Keratinocyte (primary cell): ENCODE measurements around the gene PDGFB. TPM values are rescaled to one million over a fixed set of nuclear protein-coding genes. Genes with fewer than 3 reads are reported as not detected.
A peak's percentile ranks its signal among the peaks of the same experiment; 100 is the strongest.

ENCODE experiments used
- DNase-seq: peaks from one replicate; pipeline ENCODE4 v3.0.0-alpha.2; 2011; ENCODE audit warnings: low read depth, missing footprints, low spot score
- FAIRE-seq: peaks from 2 replicates; lab custom pipeline; 2011; peaks lifted over from hg19 to GRCh38; lab: Jason Lieb, UNC
- H2AFZ ChIP-seq: 2 replicates; pipeline ENCODE4 v1.6.0; 2012; ENCODE audit warnings: low read length, control low read depth, inconsistent platforms; ENCODE audit not compliant: control insufficient read depth
- H3K27ac ChIP-seq: 2 replicates; pipeline ENCODE4 v1.5.1; 2011; ENCODE audit warnings: low read length; ENCODE audit not compliant: control insufficient read depth, insufficient read depth
- H3K27me3 ChIP-seq: 3 replicates; pipeline ENCODE4 v1.6.0; 2011; ENCODE audit warnings: low read length; ENCODE audit not compliant: control insufficient read depth, insufficient read depth; ENCODE audit errors: extremely low read depth
- H3K36me3 ChIP-seq, 2 experiments: 2 replicates in 1 of 2; 3 replicates in 1 of 2; pipeline ENCODE4 v1.5.1; 2011; ENCODE audit warnings: low read length in 2 of 2, mild to moderate bottlenecking in 1 of 2; ENCODE audit not compliant: control insufficient read depth in 2 of 2, insufficient read depth in 2 of 2; ENCODE audit errors: extremely low read depth in 1 of 2
- H3K4me1 ChIP-seq: 3 replicates; pipeline ENCODE4 v1.5.1; 2011; ENCODE audit warnings: low read length; ENCODE audit not compliant: control insufficient read depth, insufficient read depth; ENCODE audit errors: extremely low read depth
- H3K4me2 ChIP-seq: 3 replicates; pipeline ENCODE4 v1.6.0; 2011; ENCODE audit warnings: low read depth, low read length; ENCODE audit not compliant: control insufficient read depth, insufficient read depth; ENCODE audit errors: extremely low read depth
- H3K4me3 ChIP-seq, 3 experiments: fragments of 200-600 bp in 1 of 3; sonication (generic) in 1 of 3; 2 replicates in 2 of 3; 3 replicates in 1 of 3; pipeline ENCODE4 v1.5.1; 2011 to 2016; ENCODE audit warnings: low read length in 3 of 3, mild to moderate bottlenecking in 3 of 3, control low read depth in 2 of 3, inconsistent platforms in 1 of 3, low read depth in 1 of 3, mixed read lengths in 1 of 3, mixed run types in 1 of 3, moderate library complexity in 1 of 3; ENCODE audit not compliant: control insufficient read depth in 2 of 3, insufficient read depth in 2 of 3; ENCODE audit errors: extremely low read depth in 1 of 3
- H3K79me2 ChIP-seq: 2 replicates; pipeline ENCODE4 v1.6.0; 2012; ENCODE audit warnings: low read length; ENCODE audit not compliant: control insufficient read depth, insufficient read depth
- H3K9ac ChIP-seq: 3 replicates; pipeline ENCODE4 v1.6.0; 2011; ENCODE audit warnings: low read length; ENCODE audit not compliant: control insufficient read depth, insufficient read depth; ENCODE audit errors: extremely low read depth
- H3K9me1 ChIP-seq: 3 replicates; pipeline ENCODE4 v1.6.0; 2011; ENCODE audit warnings: low read length; ENCODE audit not compliant: control insufficient read depth, insufficient read depth; ENCODE audit errors: extremely low read depth
- H3K9me3 ChIP-seq: 2 replicates; pipeline ENCODE4 v1.5.1; 2012; ENCODE audit warnings: low read depth, low read length; ENCODE audit not compliant: control insufficient read depth
- H4K20me1 ChIP-seq: 3 replicates; pipeline ENCODE4 v1.6.0; 2011; ENCODE audit warnings: low read length; ENCODE audit not compliant: control insufficient read depth, insufficient read depth; ENCODE audit errors: extremely low read depth
- EZH2 ChIP-seq: IDR thresholded peaks from one replicate; pipeline ENCODE4 v1.6.1; 2012; ENCODE audit warnings: inconsistent platforms, mild to moderate bottlenecking, low read length, moderate library complexity
- dilution Hi-C: fragments of 300-500 bp; cut with MboI; formaldehyde crosslinking; loops from one replicate; pipeline ENCODE4 v1.7.0; 2020; ENCODE audit warnings: low sequenced_read_pairs; ENCODE audit not compliant: extremely low pct_ligation_motif_present
- polyA plus RNA-seq, 5 experiments: library from polyadenylated mRNA; depleted of rRNA in 3 of 5; stranded (reverse) in 3 of 5; stranded (forward) in 1 of 5; unstranded in 1 of 5; fragments of >200 nt; gene quantifications; 1 replicate in 1 of 5; 2 replicates in 3 of 5; 3 replicates in 1 of 5; pipeline versions ENCODE4 v1.2.1 to v1.2.3, GENCODE V29; 2011 to 2012; ENCODE audit warnings: missing spikeins in 2 of 5, low read depth in 1 of 5, low replicate concordance in 1 of 5
- TF ChIP-seq, protein P1 (sequence below), 3 experiments: IDR thresholded peaks in 1 of 3; conservative IDR thresholded peaks in 1 of 3; optimal IDR thresholded peaks in 1 of 3; 2 replicates in 2 of 3; 3 replicates in 1 of 3; pipeline versions ENCODE3 to v1.5.1; 2011; ENCODE audit warnings: low read length in 3 of 3, mild to moderate bottlenecking in 3 of 3, moderate library complexity in 2 of 3, control low read depth in 1 of 3, inconsistent platforms in 1 of 3; ENCODE audit not compliant: insufficient read depth in 2 of 3; ENCODE audit errors: extremely low read depth in 1 of 3

PDGFB gene
- polyA plus RNA-seq, 1 donor (not counting 4 experiments of a cell fraction or from before 2014, with no cell fraction given), result 6.0 TPM

DNA sequence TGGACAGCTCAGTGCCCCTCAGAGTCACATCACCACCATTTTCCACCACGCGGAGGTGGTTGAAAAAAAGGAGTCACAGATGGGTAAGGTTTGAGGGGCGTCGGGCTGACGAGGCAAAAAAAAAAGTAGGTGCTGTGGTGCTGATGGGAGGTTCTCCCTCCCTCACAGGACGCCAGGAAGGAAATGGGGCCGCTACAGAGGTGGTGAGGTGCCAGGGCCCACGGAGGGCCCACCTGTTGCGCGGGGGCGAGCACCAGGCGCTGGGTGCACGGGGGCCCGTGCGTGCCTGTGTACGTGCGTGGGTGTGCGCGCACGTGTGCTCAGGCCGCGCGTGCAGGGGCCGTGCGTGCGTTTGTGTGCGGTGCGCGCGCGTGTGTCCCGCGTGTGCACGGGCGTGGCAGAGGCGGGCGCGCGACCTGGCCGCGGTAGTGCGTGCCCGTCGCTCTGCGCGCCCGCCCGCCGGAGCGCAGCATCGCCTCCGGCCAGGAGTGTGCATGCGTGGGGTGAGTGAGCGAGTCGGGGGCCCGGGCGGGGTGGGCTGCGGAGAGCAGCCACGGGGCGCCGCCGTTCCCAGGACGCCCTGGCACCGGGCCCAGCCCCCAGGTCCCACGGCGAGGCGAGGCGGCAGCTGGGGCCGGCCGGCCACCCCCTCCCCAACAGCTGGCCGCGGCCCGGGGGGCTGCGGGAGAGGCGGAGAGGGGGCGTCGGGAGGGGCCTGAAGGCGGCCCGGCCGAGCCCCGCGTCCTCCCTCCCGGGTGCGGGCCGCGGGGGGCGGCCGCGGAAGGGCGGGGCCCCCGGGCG is 2.8 kb downstream of the PDGFB start:
- H3K9ac ChIP-seq, result peak overlapping the region; percentile 76
- peaks cover 3% of the 10 kb centered on the region for H3K27me3 ChIP-seq
- no peaks in the 10 kb centered on the region for H4K20me1 ChIP-seq
- H3K9me3 ChIP-seq, result no peaks in the 10 kb centered on the region
- no peaks in the 10 kb centered on the region for H3K36me3 ChIP-seq
- peaks cover 24% of the 10 kb centered on the region for H3K79me2 ChIP-seq
- H3K4me1 ChIP-seq, result peaks cover 43% of the 10 kb centered on the region
- no peak for FAIRE-seq
- H3K27ac ChIP-seq, result no peak overlapping the region
- DNase-seq, result no peak
- no peak overlapping the region for H2AFZ ChIP-seq
- no peaks in the 10 kb centered on the region for H3K9me1 ChIP-seq
- dilution Hi-C loops, result no loop called here
- no peak for TF ChIP-seq EZH2
- TF ChIP-seq, protein P1, sequence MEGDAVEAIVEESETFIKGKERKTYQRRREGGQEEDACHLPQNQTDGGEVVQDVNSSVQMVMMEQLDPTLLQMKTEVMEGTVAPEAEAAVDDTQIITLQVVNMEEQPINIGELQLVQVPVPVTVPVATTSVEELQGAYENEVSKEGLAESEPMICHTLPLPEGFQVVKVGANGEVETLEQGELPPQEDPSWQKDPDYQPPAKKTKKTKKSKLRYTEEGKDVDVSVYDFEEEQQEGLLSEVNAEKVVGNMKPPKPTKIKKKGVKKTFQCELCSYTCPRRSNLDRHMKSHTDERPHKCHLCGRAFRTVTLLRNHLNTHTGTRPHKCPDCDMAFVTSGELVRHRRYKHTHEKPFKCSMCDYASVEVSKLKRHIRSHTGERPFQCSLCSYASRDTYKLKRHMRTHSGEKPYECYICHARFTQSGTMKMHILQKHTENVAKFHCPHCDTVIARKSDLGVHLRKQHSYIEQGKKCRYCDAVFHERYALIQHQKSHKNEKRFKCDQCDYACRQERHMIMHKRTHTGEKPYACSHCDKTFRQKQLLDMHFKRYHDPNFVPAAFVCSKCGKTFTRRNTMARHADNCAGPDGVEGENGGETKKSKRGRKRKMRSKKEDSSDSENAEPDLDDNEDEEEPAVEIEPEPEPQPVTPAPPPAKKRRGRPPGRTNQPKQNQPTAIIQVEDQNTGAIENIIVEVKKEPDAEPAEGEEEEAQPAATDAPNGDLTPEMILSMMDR (optimal IDR thresholded peaks at IDR 0.05 in 1 of 3, IDR thresholded peaks at IDR 0.05 in 1 of 3, conservative IDR thresholded peaks at IDR 0.05 in 1 of 3; ENCODE audit: extremely low read depth in 1 of 3, insufficient read depth in 2 of 3, low read length in 3 of 3), result no peak
- peak overlapping the region; percentile 64 to 87 (median 78) for H3K4me3 ChIP-seq
- peak overlapping the region; percentile 72 for H3K4me2 ChIP-seq

DNA sequence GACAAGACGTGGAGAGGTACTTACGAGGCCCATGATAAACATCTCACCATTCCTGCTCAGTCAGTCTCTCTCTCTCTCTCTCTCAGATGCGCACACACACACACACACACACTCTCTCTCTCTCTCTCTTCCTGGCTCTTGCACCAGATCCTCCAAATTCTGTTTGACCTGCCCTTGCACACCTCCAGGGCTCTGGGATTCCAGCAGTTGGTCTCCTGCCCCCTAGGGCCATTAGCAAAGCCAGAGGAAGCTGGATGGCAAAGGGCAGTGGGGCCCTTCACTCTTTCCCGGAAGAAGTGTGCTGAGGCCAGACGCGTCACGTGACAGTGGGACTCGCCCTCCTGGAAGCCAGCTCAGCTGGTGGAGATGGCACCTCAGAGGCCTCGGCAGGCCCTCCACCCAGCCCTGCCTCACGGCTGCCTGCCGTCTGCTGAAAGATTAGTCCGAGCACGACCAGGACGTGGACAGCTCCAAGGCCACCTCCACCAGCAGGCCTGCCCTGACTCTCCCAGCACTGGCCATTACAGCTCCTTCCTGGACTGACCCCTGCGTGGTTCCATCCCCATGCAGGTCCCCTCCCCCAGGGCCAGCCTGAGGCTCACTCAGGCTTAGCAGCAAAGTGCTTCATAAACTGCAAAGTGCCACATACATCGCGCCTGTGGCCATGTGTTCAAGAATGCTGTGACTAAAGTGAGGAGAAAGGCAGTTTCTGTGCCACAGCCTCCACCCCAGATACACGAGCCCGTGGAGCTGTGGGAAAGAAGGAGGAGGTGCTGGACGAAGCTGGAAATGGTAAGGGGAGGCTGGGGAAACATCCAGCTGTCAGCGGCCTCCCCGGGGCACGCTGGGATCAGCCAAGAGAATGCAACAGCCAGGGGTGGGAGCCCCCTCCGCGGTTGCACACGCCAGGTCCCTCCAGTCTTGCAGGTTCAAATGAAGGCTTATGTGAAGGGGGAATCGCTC is 3.7 kb downstream of the PDGFB start:
- FAIRE-seq, result peak; percentile 81
- Histone ChIP-seq H2AFZ (peak overlapping the region; percentile 4), H4K20me1 (no peaks in the 10 kb centered on the region), H3K9ac (peak overlapping the region; percentile 35), H3K4me1 (peaks cover 52% of the 10 kb centered on the region), H3K79me2 (peaks cover 28% of the 10 kb centered on the region), H3K4me2 (peak overlapping the region; percentile 72), H3K9me1 (no peaks in the 10 kb centered on the region), H3K9me3 (no peaks in the 10 kb centered on the region), H3K27ac (peak overlapping the region; percentile 57), H3K27me3 (peaks cover 3% of the 10 kb centered on the region), H3K36me3 (no peaks in the 10 kb centered on the region), H3K4me3 (peak overlapping the region; percentile 26 to 87 (median 64))
- no peak for DNase-seq
- dilution Hi-C loops, result no loop called here
- TF ChIP-seq, protein P1 (optimal IDR thresholded peaks at IDR 0.05 in 1 of 3, IDR thresholded peaks at IDR 0.05 in 1 of 3, conservative IDR thresholded peaks at IDR 0.05 in 1 of 3; ENCODE audit: extremely low read depth in 1 of 3, insufficient read depth in 2 of 3, low read length in 3 of 3), result no peak
- TF ChIP-seq EZH2, result no peak
